ENCODE results near the gene BPHL. TPM values are rescaled to one million over a fixed set of nuclear protein-coding genes. Genes with fewer than 3 reads are reported as not detected.
A peak's percentile ranks its signal among the peaks of the same experiment; 100 is the strongest.

Gene BPHL
- polyA plus RNA-seq, 1 of the 3 experiments (the other 2 are of a cell fraction) = 21.7 TPM

- no peak for DNase-seq
- no peak overlapping the region for H2AFZ ChIP-seq (ENCODE audit: low read depth)
- ChIA-PET POLR2A (no interaction called here), CTCF (no interaction called here)
- H3K9me3 ChIP-seq = no peaks in the 10 kb centered on the region
- no peak overlapping the region for H3K4me3 ChIP-seq (ENCODE audit: low read depth in 2 of 2, low read length in 1 of 2)
- no peak for TF ChIP-seq PBX3 (IDR thresholded peaks at IDR 0.05)
- no peak for TF ChIP-seq RFX5 (IDR thresholded peaks at IDR 0.05; ENCODE audit: low read length)
- TF ChIP-seq MAX (IDR thresholded peaks at IDR 0.05; ENCODE audit: low read depth) = no peak
- TF ChIP-seq MXI1 (IDR thresholded peaks at IDR 0.05; ENCODE audit: low read depth, low read length) = no peak
- TF ChIP-seq JUND (IDR thresholded peaks at IDR 0.05) = no peak
- TF ChIP-seq TCF12 (IDR thresholded peaks at IDR 0.05) = no peak
- TF ChIP-seq MEF2A (IDR thresholded peaks at IDR 0.05; ENCODE audit: borderline replicate concordance, low read depth) = no peak
- no peak for TF ChIP-seq FOXJ3 (CRISPR knock-in tag; IDR thresholded peaks at IDR 0.05)
- no peak for TF ChIP-seq TEAD4 (IDR thresholded peaks at IDR 0.05; ENCODE audit: borderline replicate concordance, insufficient read depth)
- TF ChIP-seq SMC3 (IDR thresholded peaks at IDR 0.05; ENCODE audit: low read depth, low read length) = no peak
- no peak for TF ChIP-seq YY1 (IDR thresholded peaks at IDR 0.05; ENCODE audit: low read depth)
- no peak for TF ChIP-seq POLR2AphosphoS5 (IDR thresholded peaks at IDR 0.05; ENCODE audit: low read depth, low read length)
- no peak for TF ChIP-seq RXRA (IDR thresholded peaks at IDR 0.05; ENCODE audit: borderline replicate concordance, low read depth)
- H4K20me1 ChIP-seq (ENCODE audit: insufficient read depth) = no peaks in the 10 kb centered on the region
- H3K36me3 ChIP-seq (replicated peaks in 1 of 2; ENCODE audit: control insufficient read depth in 1 of 2, insufficient read depth in 2 of 2, low read length in 1 of 2) = no peaks in the 10 kb centered on the region
- no peak overlapping the region for H3K27ac ChIP-seq (ENCODE audit: low read depth in 2 of 2, low read length in 1 of 2)
- H3K4me2 ChIP-seq = no peak overlapping the region
- H3K9ac ChIP-seq = no peak overlapping the region
- no peaks in the 10 kb centered on the region for H3K9me2 ChIP-seq
- H3K79me2 ChIP-seq (ENCODE audit: insufficient read depth) = no peaks in the 10 kb centered on the region
- no peaks in the 10 kb centered on the region for H3F3A ChIP-seq (replicated peaks; ENCODE audit: insufficient read depth)
- H3K27me3 ChIP-seq (ENCODE audit: insufficient read depth) = no peaks in the 10 kb centered on the region
- WGBS (ENCODE audit: low lambda C conversion rate) = 94% methylated on average over 16 of the region's 23 CpGs
- H3K4me1 ChIP-seq (ENCODE audit: control insufficient read depth in 1 of 2, insufficient read depth in 2 of 2, low read depth in 1 of 2, low read length in 1 of 2) = peaks cover 0 to 9% of the 10 kb centered on the region in 2 experiments; a peak in 1 of 4 replicates
Measured at GRCh38 chr6:3193102-3193849, 74.8 kb downstream of the BPHL start.

GRCh38 chr6:3194535-3195419 is 76.3 kb downstream of the BPHL start:
- peak overlapping the region; percentile 33 to 67; a peak in 3 of 4 replicates for H3K27ac ChIP-seq (ENCODE audit: low read depth in 2 of 2, low read length in 1 of 2)
- H3K4me1 ChIP-seq (ENCODE audit: control insufficient read depth in 1 of 2, insufficient read depth in 2 of 2, low read depth in 1 of 2, low read length in 1 of 2) = peaks cover 0 to 9% of the 10 kb centered on the region in 2 experiments; a peak in 1 of 4 replicates
- H3K27me3 ChIP-seq (ENCODE audit: insufficient read depth) = no peaks in the 10 kb centered on the region
- POLR2A ChIA-PET = interaction anchor here (0.6 to 1.0 kb wide), 2 partner anchors 33 to 37 kb away, joined by 5 read pairs; partner anchors contain the start of gene TUBB2A
- no peaks in the 10 kb centered on the region for H3K9me2 ChIP-seq
- no peak for TF ChIP-seq NFIC (IDR thresholded peaks at IDR 0.05; ENCODE audit: borderline replicate concordance)
- peak; percentile 72 for TF ChIP-seq GATA2 (CRISPR knock-in tag; IDR thresholded peaks at IDR 0.05)
- 79% methylated on average over 19 of the region's 19 CpGs for WGBS (ENCODE audit: low lambda C conversion rate)
- no peaks in the 10 kb centered on the region for H3K9me3 ChIP-seq
- H3K4me3 ChIP-seq (ENCODE audit: low read depth in 2 of 2, low read length in 1 of 2) = no peak overlapping the region
- no peaks in the 10 kb centered on the region for H3K36me3 ChIP-seq (replicated peaks in 1 of 2; ENCODE audit: control insufficient read depth in 1 of 2, insufficient read depth in 2 of 2, low read length in 1 of 2)
- DNase-seq = peak; percentile 85
- no peaks in the 10 kb centered on the region for H3K79me2 ChIP-seq (ENCODE audit: insufficient read depth)
- no peaks in the 10 kb centered on the region for H4K20me1 ChIP-seq (ENCODE audit: insufficient read depth)
- H3K4me2 ChIP-seq = no peak overlapping the region
- H2AFZ ChIP-seq (ENCODE audit: low read depth) = peak overlapping the region; percentile 35; the same call in 1 of the 2 replicates
- CTCF ChIA-PET = interaction anchor here (0.8 to 1.6 kb wide), 6 partner anchors 8 to 56 kb away, joined by 3 to 8 read pairs (median 4); partner anchors contain the start of gene TUBB2A
- H3F3A ChIP-seq (replicated peaks; ENCODE audit: insufficient read depth) = no peaks in the 10 kb centered on the region
- H3K9ac ChIP-seq = no peak overlapping the region

Data from SK-N-SH (cell line).